K562 (cell line): ENCODE results near the gene SNX33. TPM values are rescaled to one million over a fixed set of nuclear protein-coding genes. Genes with fewer than 3 reads are reported as not detected.

Source experiments
- BHLHE40 ChIP-seq: IDR thresholded peaks from 2 replicates; pipeline ENCODE4 v1.6.1; 2011; ENCODE audit warnings: low read length, improper control_type of control experiment
- FOXA3 ChIP-seq, 2 experiments: fragments of 450-650 bp in 1 of 2; sonication (generic) in 1 of 2; formaldehyde crosslinking; IDR thresholded peaks in 1 of 2; conservative IDR thresholded peaks in 1 of 2; 2 replicates each; pipeline versions ENCODE4 v1.4.0 to v1.8.0; 2020 to 2022; ENCODE audit warnings: mild to moderate bottlenecking in 2 of 2, missing genetic modification reagents in 1 of 2
- polyA plus RNA-seq, 8 experiments: library from polyadenylated mRNA; depleted of rRNA in 4 of 8; stranded (reverse) in 5 of 8; unstranded in 3 of 8; fragments of >200 nt; fragmentation: Nextera tagmentation in 2 of 8; fragmentation: Illumina TruSeq in 1 of 8; extraction: Ambion mirVana in 2 of 8; extraction: Trizol in 1 of 8; gene quantifications; 2 replicates each; pipeline versions ENCODE4 v1.2.1 to v1.2.3, GENCODE V29; 2011 to 2014; ENCODE audit warnings: inconsistent platforms in 1 of 8, missing spikeins in 1 of 8
- total RNA-seq, 7 experiments: library from RNA; depleted of rRNA in 6 of 7; stranded (reverse); fragments of >200 nt in 6 of 7; fragmentation: Illumina TruSeq in 2 of 7; extraction: Trizol in 2 of 7; gene quantifications; 2 replicates each; pipeline versions ENCODE4 v1.2.1 to v1.2.3, GENCODE V29; 2011 to 2021; ENCODE audit warnings: low replicate concordance in 1 of 7
- TF ChIP-seq, protein P1 (sequence below), 2 experiments: fragments of 450-650 bp in 1 of 2; sonication (generic) in 1 of 2; formaldehyde crosslinking in 1 of 2; IDR thresholded peaks; 2 replicates each; pipeline versions ENCODE4 v1.7.1 to v1.9.0; 2016 to 2022; ENCODE audit warnings: inconsistent platforms in 1 of 2, mild to moderate bottlenecking in 1 of 2, missing genetic modification reagents in 1 of 2
- TF ChIP-seq, protein P2 (sequence below): fragments of 450-650 bp; IDR thresholded peaks from 2 replicates; pipeline ENCODE4 v1.6.1; 2018; ENCODE audit not compliant: partially characterized antibody
- TF ChIP-seq, protein P3 (sequence below), 2 experiments: fragments of 450-650 bp in 1 of 2; IDR thresholded peaks; 2 replicates each; pipeline ENCODE4 v1.6.1; 2011 to 2017; ENCODE audit warnings: low read depth in 2 of 2, antibody characterized with exemption in 1 of 2, borderline replicate concordance in 1 of 2, low read length in 1 of 2, mild to moderate bottlenecking in 1 of 2, mixed read lengths in 1 of 2; ENCODE audit not compliant: control insufficient read depth in 1 of 2

The SNX33 gene
- total and polyA plus RNA-seq, 9 of the 15 experiments (the other 6 are each of a cell fraction or from before 2014, with no cell fraction given) = 1.4 to 14.1 (median 8.2) TPM

DNA sequence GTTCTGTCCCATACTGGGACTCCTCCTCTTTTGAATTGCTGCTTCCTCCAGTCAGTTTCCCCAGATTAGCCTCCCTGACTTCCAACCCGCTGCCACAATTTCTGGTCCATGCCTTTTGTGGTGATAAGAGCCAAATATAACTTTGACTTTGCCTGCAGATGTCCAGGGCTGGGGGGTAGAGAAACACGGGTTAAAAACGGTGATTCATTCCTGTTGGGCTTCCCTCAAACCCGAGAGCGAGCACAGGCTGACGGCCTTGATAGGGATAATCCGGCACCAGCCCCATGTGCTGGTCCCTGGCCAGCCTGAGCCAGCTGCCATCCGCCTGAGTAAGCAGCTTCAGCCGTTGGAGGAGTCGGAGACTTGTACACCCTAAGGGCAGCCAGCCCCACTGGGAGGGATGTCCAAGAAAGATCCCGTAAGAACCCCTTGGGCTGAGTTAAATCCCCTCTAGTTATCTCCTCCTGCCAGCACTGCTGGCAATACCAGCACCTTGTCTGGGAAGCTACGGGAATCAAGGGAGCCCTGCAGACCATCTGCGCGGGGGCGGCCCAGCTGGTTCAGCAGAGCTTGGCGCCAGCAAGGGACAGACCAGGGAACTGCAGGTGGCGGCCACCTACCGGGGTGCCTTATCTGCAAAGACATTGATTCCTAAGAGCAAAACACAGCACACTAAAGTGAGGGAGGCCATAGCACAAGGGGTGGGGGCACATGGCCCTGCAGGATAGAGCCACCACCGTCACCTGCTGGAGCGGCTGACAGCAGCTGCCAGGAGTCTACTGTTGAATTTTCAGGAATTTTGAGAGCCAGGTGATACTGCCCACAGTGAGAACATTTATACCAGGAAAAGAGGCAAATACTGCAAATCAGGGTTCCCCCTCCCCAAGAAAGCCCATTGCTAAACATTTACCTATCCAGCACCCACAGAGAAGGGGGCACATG is 46.8 kb downstream of the SNX33 start (continued):
- TF ChIP-seq, protein P1, sequence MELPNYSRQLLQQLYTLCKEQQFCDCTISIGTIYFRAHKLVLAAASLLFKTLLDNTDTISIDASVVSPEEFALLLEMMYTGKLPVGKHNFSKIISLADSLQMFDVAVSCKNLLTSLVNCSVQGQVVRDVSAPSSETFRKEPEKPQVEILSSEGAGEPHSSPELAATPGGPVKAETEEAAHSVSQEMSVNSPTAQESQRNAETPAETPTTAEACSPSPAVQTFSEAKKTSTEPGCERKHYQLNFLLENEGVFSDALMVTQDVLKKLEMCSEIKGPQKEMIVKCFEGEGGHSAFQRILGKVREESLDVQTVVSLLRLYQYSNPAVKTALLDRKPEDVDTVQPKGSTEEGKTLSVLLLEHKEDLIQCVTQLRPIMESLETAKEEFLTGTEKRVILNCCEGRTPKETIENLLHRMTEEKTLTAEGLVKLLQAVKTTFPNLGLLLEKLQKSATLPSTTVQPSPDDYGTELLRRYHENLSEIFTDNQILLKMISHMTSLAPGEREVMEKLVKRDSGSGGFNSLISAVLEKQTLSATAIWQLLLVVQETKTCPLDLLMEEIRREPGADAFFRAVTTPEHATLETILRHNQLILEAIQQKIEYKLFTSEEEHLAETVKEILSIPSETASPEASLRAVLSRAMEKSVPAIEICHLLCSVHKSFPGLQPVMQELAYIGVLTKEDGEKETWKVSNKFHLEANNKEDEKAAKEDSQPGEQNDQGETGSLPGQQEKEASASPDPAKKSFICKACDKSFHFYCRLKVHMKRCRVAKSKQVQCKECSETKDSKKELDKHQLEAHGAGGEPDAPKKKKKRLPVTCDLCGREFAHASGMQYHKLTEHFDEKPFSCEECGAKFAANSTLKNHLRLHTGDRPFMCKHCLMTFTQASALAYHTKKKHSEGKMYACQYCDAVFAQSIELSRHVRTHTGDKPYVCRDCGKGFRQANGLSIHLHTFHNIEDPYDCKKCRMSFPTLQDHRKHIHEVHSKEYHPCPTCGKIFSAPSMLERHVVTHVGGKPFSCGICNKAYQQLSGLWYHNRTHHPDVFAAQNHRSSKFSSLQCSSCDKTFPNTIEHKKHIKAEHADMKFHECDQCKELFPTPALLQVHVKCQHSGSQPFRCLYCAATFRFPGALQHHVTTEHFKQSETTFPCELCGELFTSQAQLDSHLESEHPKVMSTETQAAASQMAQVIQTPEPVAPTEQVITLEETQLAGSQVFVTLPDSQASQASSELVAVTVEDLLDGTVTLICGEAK (IDR thresholded peaks at IDR 0.05) = no peak
- TF ChIP-seq, protein P1 (CRISPR knock-in tag; IDR thresholded peaks at IDR 0.05) = no peak
- TF ChIP-seq BHLHE40 (peak; percentile 85), FOXA3 (CRISPR knock-in tag; conservative IDR thresholded peaks at IDR 0.05 in 1 of 2, IDR thresholded peaks at IDR 0.05 in 1 of 2) (peak in 1 of 2 experiments; percentile 89; a peak in 2 of 4 replicates)
- TF ChIP-seq, protein P2, sequence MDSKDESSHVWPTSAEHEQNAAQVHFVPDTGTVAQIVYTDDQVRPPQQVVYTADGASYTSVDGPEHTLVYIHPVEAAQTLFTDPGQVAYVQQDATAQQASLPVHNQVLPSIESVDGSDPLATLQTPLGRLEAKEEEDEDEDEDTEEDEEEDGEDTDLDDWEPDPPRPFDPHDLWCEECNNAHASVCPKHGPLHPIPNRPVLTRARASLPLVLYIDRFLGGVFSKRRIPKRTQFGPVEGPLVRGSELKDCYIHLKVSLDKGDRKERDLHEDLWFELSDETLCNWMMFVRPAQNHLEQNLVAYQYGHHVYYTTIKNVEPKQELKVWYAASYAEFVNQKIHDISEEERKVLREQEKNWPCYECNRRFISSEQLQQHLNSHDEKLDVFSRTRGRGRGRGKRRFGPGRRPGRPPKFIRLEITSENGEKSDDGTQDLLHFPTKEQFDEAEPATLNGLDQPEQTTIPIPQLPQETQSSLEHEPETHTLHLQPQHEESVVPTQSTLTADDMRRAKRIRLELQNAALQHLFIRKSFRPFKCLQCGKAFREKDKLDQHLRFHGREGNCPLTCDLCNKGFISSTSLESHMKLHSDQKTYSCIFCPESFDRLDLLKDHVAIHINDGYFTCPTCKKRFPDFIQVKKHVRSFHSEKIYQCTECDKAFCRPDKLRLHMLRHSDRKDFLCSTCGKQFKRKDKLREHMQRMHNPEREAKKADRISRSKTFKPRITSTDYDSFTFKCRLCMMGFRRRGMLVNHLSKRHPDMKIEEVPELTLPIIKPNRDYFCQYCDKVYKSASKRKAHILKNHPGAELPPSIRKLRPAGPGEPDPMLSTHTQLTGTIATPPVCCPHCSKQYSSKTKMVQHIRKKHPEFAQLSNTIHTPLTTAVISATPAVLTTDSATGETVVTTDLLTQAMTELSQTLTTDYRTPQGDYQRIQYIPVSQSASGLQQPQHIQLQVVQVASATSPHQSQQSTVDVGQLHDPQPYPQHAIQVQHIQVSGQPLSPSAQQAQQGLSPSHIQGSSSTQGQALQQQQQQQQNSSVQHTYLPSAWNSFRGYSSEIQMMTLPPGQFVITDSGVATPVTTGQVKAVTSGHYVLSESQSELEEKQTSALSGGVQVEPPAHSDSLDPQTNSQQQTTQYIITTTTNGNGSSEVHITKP = peak; percentile 4
- TF ChIP-seq, protein P3, sequence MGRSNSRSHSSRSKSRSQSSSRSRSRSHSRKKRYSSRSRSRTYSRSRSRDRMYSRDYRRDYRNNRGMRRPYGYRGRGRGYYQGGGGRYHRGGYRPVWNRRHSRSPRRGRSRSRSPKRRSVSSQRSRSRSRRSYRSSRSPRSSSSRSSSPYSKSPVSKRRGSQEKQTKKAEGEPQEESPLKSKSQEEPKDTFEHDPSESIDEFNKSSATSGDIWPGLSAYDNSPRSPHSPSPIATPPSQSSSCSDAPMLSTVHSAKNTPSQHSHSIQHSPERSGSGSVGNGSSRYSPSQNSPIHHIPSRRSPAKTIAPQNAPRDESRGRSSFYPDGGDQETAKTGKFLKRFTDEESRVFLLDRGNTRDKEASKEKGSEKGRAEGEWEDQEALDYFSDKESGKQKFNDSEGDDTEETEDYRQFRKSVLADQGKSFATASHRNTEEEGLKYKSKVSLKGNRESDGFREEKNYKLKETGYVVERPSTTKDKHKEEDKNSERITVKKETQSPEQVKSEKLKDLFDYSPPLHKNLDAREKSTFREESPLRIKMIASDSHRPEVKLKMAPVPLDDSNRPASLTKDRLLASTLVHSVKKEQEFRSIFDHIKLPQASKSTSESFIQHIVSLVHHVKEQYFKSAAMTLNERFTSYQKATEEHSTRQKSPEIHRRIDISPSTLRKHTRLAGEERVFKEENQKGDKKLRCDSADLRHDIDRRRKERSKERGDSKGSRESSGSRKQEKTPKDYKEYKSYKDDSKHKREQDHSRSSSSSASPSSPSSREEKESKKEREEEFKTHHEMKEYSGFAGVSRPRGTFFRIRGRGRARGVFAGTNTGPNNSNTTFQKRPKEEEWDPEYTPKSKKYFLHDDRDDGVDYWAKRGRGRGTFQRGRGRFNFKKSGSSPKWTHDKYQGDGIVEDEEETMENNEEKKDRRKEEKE (IDR thresholded peaks at IDR 0.05; ENCODE audit: borderline replicate concordance in 1 of 2, control insufficient read depth in 1 of 2, low read depth in 2 of 2, low read length in 1 of 2) = 0 out of 4 replicates have a peak, but pooled peaks of 1 of the 2 experiments have one; percentile 18
